ENCODE results near the gene CDKAL1.
"Not testable (repeated sequence)": the region's sequence is repeated elsewhere in the genome, so short reads cannot be mapped to it uniquely, and the experiment has no call there.

Gene CDKAL1

GRCh38 chr6:20605581-20605980 is 71.3 kb downstream of the CDKAL1 start:
- H3K27ac ChIP-seq = no peak overlapping the region
- H2AFZ ChIP-seq (ENCODE audit: low read depth) = no peak overlapping the region
- no peaks in the 10 kb centered on the region for H3K79me2 ChIP-seq (ENCODE audit: insufficient read depth, low read depth)
- no peak overlapping the region for H3K4me2 ChIP-seq
- H3K27me3 ChIP-seq (ENCODE audit: insufficient read depth, low read depth) = no peaks in the 10 kb centered on the region
- H3K4me1 ChIP-seq (ENCODE audit: low read depth, poor library complexity, severe bottlenecking) = no peaks in the 10 kb centered on the region
- no peak overlapping the region for H3K4me3 ChIP-seq (IDR thresholded peaks at IDR 0.05; ENCODE audit: insufficient read depth, low read depth, low read length)
- H3K9ac ChIP-seq = no peak overlapping the region
- no peaks in the 10 kb centered on the region for H4K20me1 ChIP-seq (ENCODE audit: insufficient read depth)
- TF ChIP-seq CTCF (conservative IDR thresholded peaks at IDR 0.05; ENCODE audit: low read depth, low read length) = no peak
- H3K36me3 ChIP-seq (ENCODE audit: insufficient read depth) = no peaks in the 10 kb centered on the region

- Histone ChIP-seq H2AFZ (ENCODE audit: low read depth) (no peak overlapping the region), H4K20me1 (ENCODE audit: insufficient read depth) (no peaks in the 10 kb centered on the region), H3K36me3 (ENCODE audit: insufficient read depth) (no peaks in the 10 kb centered on the region), H3K9ac (no peak overlapping the region), H3K4me3 (IDR thresholded peaks at IDR 0.05; ENCODE audit: insufficient read depth, low read depth, low read length) (no peak overlapping the region), H3K27ac (no peak overlapping the region), H3K79me2 (ENCODE audit: insufficient read depth, low read depth) (no peaks in the 10 kb centered on the region), H3K27me3 (ENCODE audit: insufficient read depth, low read depth) (no peaks in the 10 kb centered on the region), H3K4me2 (no peak overlapping the region), H3K4me1 (ENCODE audit: low read depth, poor library complexity, severe bottlenecking) (no peaks in the 10 kb centered on the region)
- no peak for TF ChIP-seq CTCF (conservative IDR thresholded peaks at IDR 0.05; ENCODE audit: low read depth, low read length)
These were observed 72.6 kb downstream of the CDKAL1 start for GRCh38 chr6:20606831-20607230.

GRCh38 chr6:20608356-20608755 is 74.1 kb downstream of the CDKAL1 start:
- Histone ChIP-seq H3K4me3 (IDR thresholded peaks at IDR 0.05; ENCODE audit: insufficient read depth, low read depth, low read length) (no peak overlapping the region), H3K27me3 (ENCODE audit: insufficient read depth, low read depth) (no peaks in the 10 kb centered on the region), H3K4me1 (ENCODE audit: low read depth, poor library complexity, severe bottlenecking) (no peaks in the 10 kb centered on the region), H3K36me3 (ENCODE audit: insufficient read depth) (no peaks in the 10 kb centered on the region), H2AFZ (ENCODE audit: low read depth) (no peak overlapping the region), H3K27ac (no peak overlapping the region), H3K9ac (no peak overlapping the region), H3K79me2 (ENCODE audit: insufficient read depth, low read depth) (no peaks in the 10 kb centered on the region), H3K4me2 (no peak overlapping the region), H4K20me1 (ENCODE audit: insufficient read depth) (no peaks in the 10 kb centered on the region)
- TF ChIP-seq CTCF (conservative IDR thresholded peaks at IDR 0.05; ENCODE audit: low read depth, low read length) = no peak

- Histone ChIP-seq H4K20me1 (ENCODE audit: insufficient read depth) (no peaks in the 10 kb centered on the region), H3K36me3 (ENCODE audit: insufficient read depth) (no peaks in the 10 kb centered on the region), H3K27ac (no peak overlapping the region), H3K4me2 (no peak overlapping the region), H3K27me3 (ENCODE audit: insufficient read depth, low read depth) (no peaks in the 10 kb centered on the region), H3K79me2 (ENCODE audit: insufficient read depth, low read depth) (no peaks in the 10 kb centered on the region), H3K4me1 (ENCODE audit: low read depth, poor library complexity, severe bottlenecking) (no peaks in the 10 kb centered on the region), H3K9ac (no peak overlapping the region), H3K4me3 (IDR thresholded peaks at IDR 0.05; ENCODE audit: insufficient read depth, low read depth, low read length) (no peak overlapping the region), H2AFZ (ENCODE audit: low read depth) (no peak overlapping the region)
- TF ChIP-seq CTCF (conservative IDR thresholded peaks at IDR 0.05; ENCODE audit: low read depth, low read length) = no peak
These were observed 74.6 kb downstream of the CDKAL1 start for GRCh38 chr6:20608905-20609304.

- not testable (repeated sequence) for H3K27ac ChIP-seq; H3K79me2 ChIP-seq (ENCODE audit: insufficient read depth, low read depth); H3K27me3 ChIP-seq (ENCODE audit: insufficient read depth, low read depth); H3K4me1 ChIP-seq (ENCODE audit: low read depth, poor library complexity, severe bottlenecking); H3K36me3 ChIP-seq (ENCODE audit: insufficient read depth); H3K4me3 ChIP-seq (IDR thresholded peaks at IDR 0.05; ENCODE audit: insufficient read depth, low read depth, low read length); H2AFZ ChIP-seq (ENCODE audit: low read depth); H4K20me1 ChIP-seq (ENCODE audit: insufficient read depth); H3K4me2 ChIP-seq; H3K9ac ChIP-seq
These were observed 75.7 kb downstream of the CDKAL1 start for GRCh38 chr6:20609924-20610323.
